Astrocyte (in vitro differentiated cells and primary cell): Measurements from ENCODE around the gene GPBP1.

Experiments used
- CTCF ChIP-seq: IDR thresholded peaks from 2 replicates; pipeline ENCODE4 v1.5.1; 2011; ENCODE audit warnings: low read depth, mild to moderate bottlenecking, inconsistent platforms, low read length, moderate library complexity; ENCODE audit not compliant: insufficient read depth
- EZH2 ChIP-seq: IDR thresholded peaks from 2 replicates; pipeline ENCODE4 v1.6.1; 2012; ENCODE audit warnings: mild to moderate bottlenecking, low read length, inconsistent platforms; ENCODE audit not compliant: insufficient read depth

- TF ChIP-seq EZH2 (no peak), CTCF (no peak)
These were observed 450 bp downstream of the GPBP1 start for GRCh38 chr5:57174128-57174889.
